ENCODE data around the gene KCNJ10.

The KCNJ10 gene

GRCh38 chr1:160040476-160040875 is 29.5 kb downstream of the KCNJ10 start:
- no peak overlapping the region for H3K4me3 ChIP-seq (ENCODE audit: low read depth, low read length)
- DNase-seq (ENCODE audit: low read depth): no peak

GRCh38 chr1:160032165-160032820 is 37.7 kb downstream of the KCNJ10 start:
- no peak for DNase-seq (ENCODE audit: low read depth)
- H3K4me3 ChIP-seq (ENCODE audit: low read depth, low read length): peak overlapping the region; percentile 82

- peak; percentile 59 for DNase-seq (ENCODE audit: low read depth)
- peak within 1 kb of the TSS; percentile 82 for H3K4me3 ChIP-seq (ENCODE audit: low read depth, low read length)
These were observed 38.4 kb downstream of the KCNJ10 start, which contains the start of gene PIGM for GRCh38 chr1:160031365-160032164. PIGM (minus strand) TSS chr1:160031990; CDS start chr1:160031739, 251 bp downstream.

GRCh38 chr1:160030657-160031364 is 39.1 kb downstream of the KCNJ10 start:
- H3K4me3 ChIP-seq (ENCODE audit: low read depth, low read length): peak overlapping the region; percentile 82
- no peak for DNase-seq (ENCODE audit: low read depth)

GRCh38 chr1:160028426-160028825 is 41.5 kb downstream of the KCNJ10 start:
- H3K4me3 ChIP-seq (ENCODE audit: low read depth, low read length): no peak overlapping the region
- DNase-seq (ENCODE audit: low read depth): no peak

GRCh38 chr1:160025314-160025713 is 44.6 kb downstream of the KCNJ10 start:
- no peak overlapping the region for H3K4me3 ChIP-seq (ENCODE audit: low read depth, low read length)
- no peak for DNase-seq (ENCODE audit: low read depth)

- H3K4me3 ChIP-seq (ENCODE audit: low read depth, low read length): no peak overlapping the region
- no peak for DNase-seq (ENCODE audit: low read depth)
These were observed 45.6 kb downstream of the KCNJ10 start for GRCh38 chr1:160024195-160024905.

GRCh38 chr1:160022330-160023310 is 47.3 kb downstream of the KCNJ10 start:
- no peak overlapping the region for H3K4me3 ChIP-seq (ENCODE audit: low read depth, low read length)
- no peak for DNase-seq (ENCODE audit: low read depth)

- H3K4me3 ChIP-seq (ENCODE audit: low read depth, low read length): no peak overlapping the region
- no peak for DNase-seq (ENCODE audit: low read depth)
These were observed 48.4 kb downstream of the KCNJ10 start for GRCh38 chr1:160021376-160022074.

- H3K4me3 ChIP-seq (ENCODE audit: low read depth, low read length): no peak overlapping the region
- DNase-seq (ENCODE audit: low read depth): no peak
These were observed 49.8 kb downstream of the KCNJ10 start for GRCh38 chr1:160020196-160020595.

- no peak overlapping the region for H3K4me3 ChIP-seq (ENCODE audit: low read depth, low read length)
- no peak for DNase-seq (ENCODE audit: low read depth)
These were observed 51.1 kb downstream of the KCNJ10 start for GRCh38 chr1:160018900-160019299.

GRCh38 chr1:160018347-160018746 is 51.6 kb downstream of the KCNJ10 start:
- no peak overlapping the region for H3K4me3 ChIP-seq (ENCODE audit: low read depth, low read length)
- DNase-seq (ENCODE audit: low read depth): no peak

- DNase-seq (ENCODE audit: low read depth): no peak
- H3K4me3 ChIP-seq (ENCODE audit: low read depth, low read length): no peak overlapping the region
These were observed 52.4 kb downstream of the KCNJ10 start for GRCh38 chr1:160017592-160017991.

- DNase-seq (ENCODE audit: low read depth): no peak
- H3K4me3 ChIP-seq (ENCODE audit: low read depth, low read length): no peak overlapping the region
These were observed 58.2 kb downstream of the KCNJ10 start for GRCh38 chr1:160011781-160012180.

- DNase-seq (ENCODE audit: low read depth): no peak
- no peak overlapping the region for H3K4me3 ChIP-seq (ENCODE audit: low read depth, low read length)
These were observed 60.2 kb downstream of the KCNJ10 start for GRCh38 chr1:160009801-160010200.

GRCh38 chr1:160009081-160009480 is 60.9 kb downstream of the KCNJ10 start:
- H3K4me3 ChIP-seq (ENCODE audit: low read depth, low read length): no peak overlapping the region
- DNase-seq (ENCODE audit: low read depth): no peak

GRCh38 chr1:160007577-160008200 is 62.3 kb downstream of the KCNJ10 start:
- DNase-seq (ENCODE audit: low read depth): no peak
- no peak overlapping the region for H3K4me3 ChIP-seq (ENCODE audit: low read depth, low read length)
